GM12801 (cell line): ENCODE measurements around the gene DHRSX.

Source experiments
- TF ChIP-seq, protein P1 (sequence below): IDR thresholded peaks from one replicate; pipeline ENCODE4 v1.5.1; 2011; ENCODE audit warnings: control low read depth; ENCODE audit not compliant: insufficient read length; ENCODE audit errors: extremely low read depth

Gene DHRSX

DNA sequence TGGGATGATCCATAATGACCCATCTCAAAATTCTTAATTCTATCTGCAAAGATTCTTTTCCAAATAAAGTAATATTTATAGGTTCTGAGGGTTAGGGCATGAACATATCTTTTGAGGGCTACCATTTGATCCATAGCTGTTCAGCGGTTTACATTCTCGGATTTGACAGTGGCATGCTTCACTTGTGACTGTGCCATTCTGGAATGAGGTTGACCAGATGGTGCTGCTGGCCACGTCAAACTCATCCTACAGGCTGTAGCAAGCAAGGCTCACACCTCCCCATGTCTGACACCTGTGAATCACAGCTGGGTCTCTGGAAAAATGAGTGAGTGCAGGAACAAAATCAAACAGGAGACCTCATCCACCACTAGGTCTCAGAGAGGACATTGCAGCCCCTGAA is 280.5 kb downstream of the DHRSX start:
- TF ChIP-seq, protein P1, sequence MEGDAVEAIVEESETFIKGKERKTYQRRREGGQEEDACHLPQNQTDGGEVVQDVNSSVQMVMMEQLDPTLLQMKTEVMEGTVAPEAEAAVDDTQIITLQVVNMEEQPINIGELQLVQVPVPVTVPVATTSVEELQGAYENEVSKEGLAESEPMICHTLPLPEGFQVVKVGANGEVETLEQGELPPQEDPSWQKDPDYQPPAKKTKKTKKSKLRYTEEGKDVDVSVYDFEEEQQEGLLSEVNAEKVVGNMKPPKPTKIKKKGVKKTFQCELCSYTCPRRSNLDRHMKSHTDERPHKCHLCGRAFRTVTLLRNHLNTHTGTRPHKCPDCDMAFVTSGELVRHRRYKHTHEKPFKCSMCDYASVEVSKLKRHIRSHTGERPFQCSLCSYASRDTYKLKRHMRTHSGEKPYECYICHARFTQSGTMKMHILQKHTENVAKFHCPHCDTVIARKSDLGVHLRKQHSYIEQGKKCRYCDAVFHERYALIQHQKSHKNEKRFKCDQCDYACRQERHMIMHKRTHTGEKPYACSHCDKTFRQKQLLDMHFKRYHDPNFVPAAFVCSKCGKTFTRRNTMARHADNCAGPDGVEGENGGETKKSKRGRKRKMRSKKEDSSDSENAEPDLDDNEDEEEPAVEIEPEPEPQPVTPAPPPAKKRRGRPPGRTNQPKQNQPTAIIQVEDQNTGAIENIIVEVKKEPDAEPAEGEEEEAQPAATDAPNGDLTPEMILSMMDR, result no peak

DNA sequence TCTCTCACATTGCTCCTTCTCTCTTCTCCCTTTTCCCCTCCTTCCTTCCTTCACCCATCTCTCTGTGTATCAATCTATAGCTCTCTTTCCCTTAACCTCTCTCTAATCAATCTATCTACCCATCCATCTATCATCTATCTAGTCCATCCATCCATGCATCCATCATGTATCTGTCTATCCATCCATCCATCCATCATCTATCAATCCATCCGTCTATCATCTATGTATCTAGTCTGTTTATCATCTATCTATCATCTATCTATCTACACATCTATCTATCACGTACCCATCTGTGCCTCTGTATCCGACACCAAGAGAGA is 307.5 kb downstream of the DHRSX start:
- TF ChIP-seq, protein P1, result no peak

DNA sequence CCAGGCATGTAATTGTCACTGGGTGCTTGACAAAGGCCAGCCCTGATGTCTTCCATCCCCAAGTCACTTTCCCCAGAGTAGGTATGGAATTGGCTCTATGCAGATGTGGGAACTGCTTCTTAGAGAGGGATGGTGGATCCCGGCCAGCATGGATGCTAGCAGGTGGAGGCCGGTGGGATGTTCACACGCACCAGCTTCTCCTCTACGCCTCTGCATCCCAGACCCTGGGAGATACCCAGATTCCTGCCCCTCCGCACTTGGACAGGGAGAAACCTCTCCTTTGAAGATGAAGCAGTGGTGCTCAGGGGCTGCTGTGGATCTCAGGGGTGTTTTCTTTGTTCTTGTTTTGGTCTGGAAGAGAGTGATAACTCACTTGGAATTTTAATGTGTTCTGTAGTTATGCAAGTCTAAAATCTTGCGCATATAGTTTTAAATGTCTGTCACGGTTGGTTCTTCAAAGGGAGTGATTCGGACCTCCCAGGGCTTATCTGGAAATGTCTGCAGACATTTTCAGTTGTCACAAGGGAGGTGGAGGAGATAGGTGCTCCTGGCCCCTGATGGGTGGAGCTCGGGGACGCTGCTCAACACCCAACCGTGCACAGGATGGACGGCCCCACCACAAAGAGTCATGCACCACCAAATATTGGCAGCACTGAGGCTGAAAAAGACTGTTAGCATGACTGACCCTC is 308.0 kb downstream of the DHRSX start:
- TF ChIP-seq, protein P1, result no peak

DNA sequence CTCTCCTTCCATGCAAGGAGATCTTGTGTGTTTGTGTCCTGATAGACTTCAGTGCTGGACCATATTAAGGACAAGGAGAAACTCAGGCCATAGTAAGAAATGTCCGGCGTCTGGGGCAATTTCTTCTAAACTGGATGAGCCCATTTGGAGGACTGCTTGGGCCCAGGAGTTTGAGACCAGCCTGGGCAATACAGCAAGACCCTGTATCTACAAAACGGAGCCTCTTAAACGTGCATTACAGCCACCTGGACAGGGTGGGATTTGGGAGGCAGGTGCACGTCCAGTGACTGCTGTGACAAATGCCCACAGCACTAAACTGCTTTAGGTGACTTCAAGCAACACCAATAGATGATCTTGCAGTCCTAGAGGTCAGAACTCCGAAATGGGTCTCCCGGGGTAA is 311.9 kb downstream of the DHRSX start:
- TF ChIP-seq, protein P1, result no peak

DNA sequence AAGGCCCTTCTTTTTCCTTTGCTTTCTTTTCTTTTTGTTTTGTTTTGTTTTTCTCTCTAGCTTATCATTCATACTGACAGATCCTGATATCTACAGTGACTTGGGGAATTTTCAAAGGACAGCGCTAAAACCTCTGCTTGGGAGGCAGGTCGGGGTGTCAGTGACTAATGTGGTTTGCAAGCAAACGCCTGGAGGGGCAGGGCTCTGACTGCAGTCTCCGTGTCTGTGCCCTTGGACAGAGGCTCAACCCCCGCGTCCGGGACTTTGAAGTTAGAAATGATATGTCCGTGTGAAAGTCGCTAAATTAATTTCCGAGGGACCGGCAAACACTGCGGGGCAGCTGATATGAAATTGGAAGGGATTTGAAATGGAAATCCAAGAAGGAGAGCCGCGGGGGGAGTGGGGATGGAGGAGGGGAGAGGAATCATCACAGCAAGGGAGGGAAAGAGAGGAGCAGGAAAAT is 312.4 kb downstream of the DHRSX start:
- TF ChIP-seq, protein P1, result no peak

DNA sequence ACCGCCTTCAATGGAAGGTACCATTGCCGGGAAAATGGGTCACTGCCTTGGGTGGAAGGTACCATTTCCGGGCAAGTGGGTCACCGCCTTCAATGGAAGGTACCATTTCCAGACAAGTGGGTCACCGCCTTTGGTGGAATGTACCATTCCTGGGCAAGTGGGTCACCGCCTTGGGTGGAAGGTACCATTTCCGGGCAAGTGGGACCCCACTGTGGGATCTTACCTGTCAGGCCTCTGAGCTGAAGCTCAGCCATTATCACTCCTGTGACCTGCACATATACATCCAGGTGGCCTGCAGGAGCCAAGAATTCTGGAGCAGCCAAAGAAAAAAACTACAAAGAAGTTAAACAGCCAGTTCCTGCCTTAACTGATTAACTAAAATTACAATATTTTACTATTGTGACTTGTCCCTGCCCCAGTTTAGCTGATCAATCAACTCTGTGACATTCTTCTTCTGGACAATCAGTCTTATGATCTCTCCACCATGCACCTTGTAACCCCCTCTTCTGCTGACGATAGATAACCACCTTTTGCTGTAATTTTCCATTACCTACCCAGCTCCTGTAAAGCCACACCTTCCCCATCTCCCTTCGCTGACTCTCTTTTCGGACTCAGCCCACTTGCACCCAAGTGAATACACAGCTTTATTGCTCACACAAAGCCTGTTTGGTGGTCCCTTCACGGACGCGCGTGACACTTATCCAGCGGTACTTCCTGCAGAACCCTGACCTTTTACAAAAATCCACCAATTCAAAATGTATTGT is 313.2 kb downstream of the DHRSX start:
- TF ChIP-seq, protein P1, result no peak

DNA sequence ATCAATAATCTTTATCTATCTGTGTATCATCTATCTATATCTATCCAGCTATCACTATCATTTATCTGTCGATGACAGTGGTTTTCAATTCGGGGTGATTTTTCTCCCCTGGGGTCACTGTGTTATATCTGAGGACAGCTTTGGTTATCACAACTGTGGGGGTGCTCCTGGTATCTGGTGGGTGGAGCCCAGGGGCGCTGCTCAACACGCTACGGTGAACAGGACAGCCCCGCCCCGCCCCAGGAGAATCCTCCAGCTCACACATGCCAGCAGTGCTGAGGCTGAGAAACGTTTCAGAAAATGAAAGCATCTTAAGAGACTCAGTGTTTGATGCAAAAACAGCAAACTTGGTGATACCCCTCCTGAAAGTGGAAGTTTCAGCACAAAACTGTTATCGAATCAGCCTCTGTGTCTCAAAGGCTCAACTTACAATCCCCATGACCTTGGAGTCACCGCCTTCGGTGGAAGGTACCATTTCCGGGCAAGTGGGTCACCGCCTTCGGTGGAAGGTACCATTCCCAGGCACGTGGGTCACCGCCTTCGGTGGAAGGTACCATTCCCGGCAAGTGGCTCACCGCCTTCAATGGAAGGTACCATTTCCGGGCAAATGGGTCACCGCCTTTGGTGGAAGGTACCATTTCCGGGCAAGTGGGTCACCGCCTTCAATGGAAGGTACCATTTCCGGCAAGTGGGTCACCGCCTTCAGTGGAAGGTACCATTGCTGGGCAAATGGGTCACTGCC is 315.3 kb downstream of the DHRSX start:
- TF ChIP-seq, protein P1, result no peak
